Stomach smooth muscle (tissue), 2 donors: Measurements from ENCODE around the gene PSMA5.

ENCODE experiments used
- H3K27ac ChIP-seq: one replicate; pipeline ENCODE4 v1.7.0; 2013; ENCODE audit warnings: mild to moderate bottlenecking, low read length, inconsistent platforms
- H3K27me3 ChIP-seq, 2 donors: one replicate each; pipeline ENCODE4 v1.7.0; 2013; ENCODE audit warnings: low read length in 2 of 2; ENCODE audit not compliant: insufficient read depth in 2 of 2, control insufficient read depth in 1 of 2
- H3K36me3 ChIP-seq, 2 donors: one replicate each; pipeline ENCODE4 v1.7.0; 2013; ENCODE audit warnings: low read length in 2 of 2; ENCODE audit not compliant: control insufficient read depth in 2 of 2, insufficient read depth in 2 of 2
- H3K4me1 ChIP-seq: one replicate; pipeline ENCODE4 v1.7.0; 2013; ENCODE audit warnings: low read length; ENCODE audit not compliant: control insufficient read depth, insufficient read depth
- H3K4me3 ChIP-seq, 2 donors: one replicate each; pipeline ENCODE4 v1.7.0; 2013; ENCODE audit warnings: low read length in 2 of 2
- H3K9ac ChIP-seq, 2 donors: one replicate each; pipeline ENCODE4 v1.7.0; 2013; ENCODE audit warnings: low read length in 2 of 2, mild to moderate bottlenecking in 1 of 2
- H3K9me3 ChIP-seq, 2 donors: one replicate each; pipeline ENCODE4 v1.7.0; 2013; ENCODE audit warnings: low read length in 2 of 2; ENCODE audit not compliant: control insufficient read depth in 2 of 2
- donor health status: healthy.
- donor health status: Pancreatic carcinoma.

The PSMA5 gene

GRCh38 chr1:109365642-109366204 is 60.5 kb downstream of the PSMA5 start:
- peaks cover 13 to 15% of the 10 kb centered on the region in 2 donors for H3K36me3 ChIP-seq
- H3K9me3 ChIP-seq: no peaks in the 10 kb centered on the region
- peaks cover 17% of the 10 kb centered on the region for H3K4me1 ChIP-seq
- H3K9ac ChIP-seq: no peak overlapping the region
- H3K4me3 ChIP-seq: no peak overlapping the region
- H3K27ac ChIP-seq: no peak overlapping the region
- H3K27me3 ChIP-seq: no peaks in the 10 kb centered on the region

GRCh38 chr1:109361649-109362048 is 64.6 kb downstream of the PSMA5 start:
- Histone ChIP-seq H3K9me3 (no peaks in the 10 kb centered on the region), H3K9ac (no peak overlapping the region), H3K36me3 (peaks cover 8 to 9% of the 10 kb centered on the region in 2 donors), H3K27me3 (no peaks in the 10 kb centered on the region), H3K4me1 (peaks cover 4% of the 10 kb centered on the region), H3K4me3 (no peak overlapping the region), H3K27ac (no peak overlapping the region)

- peaks cover 4% of the 10 kb centered on the region in 2 donors for H3K36me3 ChIP-seq
- H3K27ac ChIP-seq: no peak overlapping the region
- no peaks in the 10 kb centered on the region for H3K9me3 ChIP-seq
- H3K4me1 ChIP-seq: peaks cover 4% of the 10 kb centered on the region
- no peak overlapping the region for H3K9ac ChIP-seq
- no peaks in the 10 kb centered on the region for H3K27me3 ChIP-seq
- H3K4me3 ChIP-seq: no peak overlapping the region
Observed at GRCh38 chr1:109361069-109361468, 65.2 kb downstream of the PSMA5 start.

GRCh38 chr1:109357616-109358015 is 68.6 kb downstream of the PSMA5 start:
- H3K36me3 ChIP-seq: peaks cover 4 to 6% of the 10 kb centered on the region in 2 donors
- H3K27ac ChIP-seq: no peak overlapping the region
- H3K27me3 ChIP-seq: no peaks in the 10 kb centered on the region
- H3K9ac ChIP-seq: no peak overlapping the region
- H3K4me1 ChIP-seq: no peaks in the 10 kb centered on the region
- H3K9me3 ChIP-seq: no peaks in the 10 kb centered on the region
- no peak overlapping the region for H3K4me3 ChIP-seq

- no peaks in the 10 kb centered on the region for H3K9me3 ChIP-seq
- H3K9ac ChIP-seq: no peak overlapping the region
- no peak overlapping the region for H3K4me3 ChIP-seq
- H3K4me1 ChIP-seq: no peaks in the 10 kb centered on the region
- H3K27me3 ChIP-seq: no peaks in the 10 kb centered on the region
- no peak overlapping the region for H3K27ac ChIP-seq
- peaks cover 9 to 11% of the 10 kb centered on the region in 2 donors for H3K36me3 ChIP-seq
Observed at GRCh38 chr1:109356915-109357314, 69.3 kb downstream of the PSMA5 start.

- Histone ChIP-seq H3K4me1 (no peaks in the 10 kb centered on the region), H3K9ac (no peak overlapping the region), H3K27ac (no peak overlapping the region), H3K4me3 (no peak overlapping the region), H3K36me3 (peaks cover 13 to 15% of the 10 kb centered on the region in 2 donors), H3K9me3 (no peaks in the 10 kb centered on the region), H3K27me3 (no peaks in the 10 kb centered on the region)
Observed at GRCh38 chr1:109356505-109356904, 69.7 kb downstream of the PSMA5 start.

- Histone ChIP-seq H3K4me1 (no peaks in the 10 kb centered on the region), H3K27me3 (no peaks in the 10 kb centered on the region)
Observed at GRCh38 chr1:109354929-109355328, 71.3 kb downstream of the PSMA5 start.

GRCh38 chr1:109351457-109351856 is 74.8 kb downstream of the PSMA5 start:
- Histone ChIP-seq H3K27ac (no peak overlapping the region), H3K36me3 (peaks cover 24 to 45% of the 10 kb centered on the region in 2 donors), H3K4me1 (no peaks in the 10 kb centered on the region), H3K9me3 (no peaks in the 10 kb centered on the region), H3K27me3 (no peaks in the 10 kb centered on the region), H3K4me3 (no peak overlapping the region), H3K9ac (no peak overlapping the region)

More at GRCh38 chr1:109354929-109355328, 71.3 kb downstream of the PSMA5 start:
- Histone ChIP-seq H3K36me3 (peaks cover 21 to 28% of the 10 kb centered on the region in 2 donors), H3K4me3 (no peak overlapping the region), H3K9me3 (no peaks in the 10 kb centered on the region), H3K9ac (no peak overlapping the region), H3K27ac (no peak overlapping the region)

GRCh38 chr1:109350655-109351054 is 75.6 kb downstream of the PSMA5 start:
- H3K36me3 ChIP-seq: peaks cover 25 to 45% of the 10 kb centered on the region in 2 donors
- H3K9me3 ChIP-seq: no peaks in the 10 kb centered on the region
- H3K27ac ChIP-seq: no peak overlapping the region
- no peak overlapping the region for H3K4me3 ChIP-seq
- H3K4me1 ChIP-seq: no peaks in the 10 kb centered on the region
- H3K9ac ChIP-seq: no peak overlapping the region
- H3K27me3 ChIP-seq: no peaks in the 10 kb centered on the region

- Histone ChIP-seq H3K9me3 (no peaks in the 10 kb centered on the region), H3K27ac (no peak overlapping the region), H3K4me1 (no peaks in the 10 kb centered on the region), H3K4me3 (no peak overlapping the region), H3K36me3 (peaks cover 30 to 48% of the 10 kb centered on the region in 2 donors), H3K27me3 (no peaks in the 10 kb centered on the region), H3K9ac (no peak overlapping the region)
Observed at GRCh38 chr1:109350182-109350581, 76.1 kb downstream of the PSMA5 start.
